Measurements from ENCODE around the gene C19orf25.
"Not testable (repeated sequence)": the region's sequence is repeated elsewhere in the genome, so short reads cannot be mapped to it uniquely, and the experiment has no call there.

C19orf25 gene

DNA sequence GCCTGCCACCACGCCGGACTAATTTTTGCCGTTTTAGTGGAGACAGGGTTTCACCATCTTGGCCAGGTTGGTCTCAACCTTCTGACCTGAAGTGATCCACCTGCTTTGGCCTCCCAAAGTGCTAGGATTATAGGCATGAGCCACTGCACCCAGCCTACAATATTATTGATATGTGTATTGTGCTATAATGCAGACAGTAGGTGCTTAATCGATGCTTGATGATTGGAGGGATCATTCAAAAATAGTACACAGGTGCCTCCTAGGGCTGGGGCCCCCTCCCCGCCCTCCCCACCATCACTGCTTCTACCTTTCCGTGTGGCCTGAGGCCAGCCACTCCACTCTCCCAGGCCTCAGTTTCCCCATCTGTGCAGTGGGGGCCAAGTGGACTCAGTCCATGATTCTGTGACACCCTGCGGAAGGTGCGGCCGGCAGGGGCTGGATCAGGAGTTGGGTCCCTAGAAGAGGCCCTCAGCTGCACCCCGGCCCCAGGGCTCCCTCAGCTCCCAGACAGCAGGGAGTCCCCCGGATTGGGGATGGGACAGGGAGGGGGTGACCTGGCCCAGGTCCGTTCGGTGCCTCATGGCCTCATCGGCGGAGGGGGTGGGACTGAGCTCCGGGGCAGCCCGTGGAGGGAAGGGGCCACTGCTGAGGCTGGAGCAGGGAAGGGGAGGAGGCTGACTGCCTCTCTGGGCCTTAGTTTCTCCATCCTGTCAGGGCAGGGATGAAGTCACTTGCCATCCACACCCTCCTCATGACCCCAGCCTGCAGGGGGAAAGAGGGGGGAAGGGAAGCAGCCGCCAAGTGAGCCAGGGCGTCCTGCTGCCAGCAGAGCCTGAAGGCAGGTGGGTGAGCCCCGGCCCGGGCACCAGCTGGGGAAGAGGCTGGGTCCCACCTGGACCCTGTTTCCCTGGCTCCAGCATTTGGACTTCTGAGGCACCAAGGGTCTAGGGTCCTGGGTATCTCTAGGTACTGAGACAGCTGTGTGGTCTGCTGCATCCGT lies 32.6 kb upstream of the C19orf25 start:
- no peak for DNase-seq

DNA sequence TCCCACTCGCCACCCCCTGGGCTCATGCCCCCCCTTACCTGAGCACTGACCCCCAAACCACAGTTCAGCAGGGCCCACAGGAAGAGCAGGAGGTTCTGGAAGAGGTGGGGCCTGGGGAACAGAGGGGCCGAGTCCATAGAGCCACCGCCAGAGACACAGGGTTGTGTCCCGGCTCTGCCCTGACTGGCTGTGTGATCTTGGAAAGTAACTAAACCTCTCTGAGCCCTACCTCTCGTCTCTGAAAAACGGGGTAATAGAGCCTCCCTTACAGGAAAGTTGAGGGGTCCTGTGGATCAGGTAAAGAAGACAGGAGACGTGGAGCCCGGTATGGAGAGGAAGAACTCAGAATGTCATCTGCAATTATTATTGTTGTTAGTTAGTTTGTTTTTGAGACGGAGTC lies 31.8 kb upstream of the C19orf25 start:
- no peak for DNase-seq

DNA sequence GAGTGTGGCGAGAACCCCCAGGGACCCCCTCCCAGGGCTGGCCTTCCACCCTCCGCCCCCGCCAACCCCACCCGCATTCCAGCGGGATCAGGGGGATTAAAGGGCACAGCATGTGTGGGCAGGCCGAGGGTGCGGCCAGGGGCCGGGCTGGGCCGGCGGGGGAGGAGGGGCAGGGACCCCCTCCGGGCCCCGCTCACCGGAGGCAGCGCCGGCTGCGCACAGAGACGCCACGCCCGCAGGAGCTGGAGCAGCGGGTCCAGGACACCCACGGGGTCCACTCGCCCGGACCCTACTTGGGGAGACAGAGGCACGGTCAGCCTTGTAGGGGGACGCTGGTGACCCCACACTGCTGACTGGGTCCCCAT lies 31.4 kb upstream of the C19orf25 start:
- DNase-seq = no peak

DNA sequence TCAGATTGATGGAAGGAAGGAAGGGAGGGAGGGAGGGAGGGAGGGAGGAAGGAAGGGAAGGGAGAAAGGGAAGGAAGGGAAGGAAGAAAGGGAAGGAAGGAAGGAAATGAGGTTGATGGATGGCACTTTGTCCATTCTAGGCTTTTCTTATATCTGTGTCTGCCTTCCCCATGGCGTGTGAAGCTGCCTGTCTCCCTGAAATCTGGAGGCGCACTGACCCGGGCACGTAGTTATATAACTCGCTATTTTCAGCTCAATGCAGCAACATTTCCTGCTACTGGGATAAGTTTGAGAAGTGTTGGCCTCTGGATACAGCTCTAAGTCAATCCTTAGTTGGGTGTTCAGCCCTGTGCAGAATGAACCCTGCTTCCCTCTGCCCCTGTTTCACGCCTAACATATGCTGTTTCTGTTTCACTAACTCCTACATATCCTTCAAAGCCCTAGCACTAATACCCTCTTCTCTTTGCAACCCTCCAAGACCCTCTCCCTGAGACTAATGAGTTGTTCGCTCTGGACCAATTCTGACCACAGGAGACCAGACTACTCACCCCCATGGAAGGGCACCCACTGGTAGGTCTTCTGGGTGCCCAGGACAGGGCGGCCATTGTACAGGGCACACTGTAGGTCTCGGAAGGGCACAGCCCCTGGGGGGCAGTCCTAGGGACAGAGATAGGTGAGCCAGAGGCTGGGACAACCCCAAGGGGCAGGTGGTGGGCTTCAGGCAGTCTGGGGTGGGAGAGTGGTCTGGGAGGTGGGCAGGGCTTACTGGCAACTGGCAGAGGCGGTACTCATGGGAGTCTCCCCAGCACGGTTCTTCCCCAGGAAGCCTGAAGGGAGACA lies 30.8 kb upstream of the C19orf25 start:
- no peak for DNase-seq

- no peak for DNase-seq
Observed at GRCh38 chr19:1508507-1508856, 29.5 kb upstream of the C19orf25 start.

GRCh38 chr19:1507763-1508506 lies 28.9 kb upstream of the C19orf25 start:
- peak; percentile 93 to 97 for DNase-seq

DNA sequence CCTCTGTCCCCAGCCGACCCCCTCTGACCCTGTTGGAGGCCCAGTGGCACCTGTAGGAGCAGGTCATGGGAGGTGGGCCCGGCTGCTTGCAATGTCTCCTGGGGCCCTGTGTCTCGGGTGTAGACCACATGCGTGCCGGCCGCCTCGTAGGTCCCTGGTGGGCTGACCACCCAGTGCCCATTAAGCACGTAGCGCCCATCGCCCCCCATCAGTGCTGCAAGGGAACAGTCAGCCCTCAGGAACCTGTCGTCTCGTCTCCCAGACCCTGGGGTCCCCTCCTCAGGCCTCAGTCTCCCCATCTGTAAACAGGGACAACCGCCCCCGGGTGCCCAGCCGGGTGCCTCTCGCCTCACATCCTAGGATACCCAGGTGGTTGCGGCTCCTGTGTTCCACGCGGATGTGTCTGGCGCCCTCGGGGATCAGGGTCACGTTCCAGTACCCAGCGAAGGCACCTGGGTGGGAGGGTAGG lies 28.2 kb upstream of the C19orf25 start:
- DNase-seq = no peak

DNA sequence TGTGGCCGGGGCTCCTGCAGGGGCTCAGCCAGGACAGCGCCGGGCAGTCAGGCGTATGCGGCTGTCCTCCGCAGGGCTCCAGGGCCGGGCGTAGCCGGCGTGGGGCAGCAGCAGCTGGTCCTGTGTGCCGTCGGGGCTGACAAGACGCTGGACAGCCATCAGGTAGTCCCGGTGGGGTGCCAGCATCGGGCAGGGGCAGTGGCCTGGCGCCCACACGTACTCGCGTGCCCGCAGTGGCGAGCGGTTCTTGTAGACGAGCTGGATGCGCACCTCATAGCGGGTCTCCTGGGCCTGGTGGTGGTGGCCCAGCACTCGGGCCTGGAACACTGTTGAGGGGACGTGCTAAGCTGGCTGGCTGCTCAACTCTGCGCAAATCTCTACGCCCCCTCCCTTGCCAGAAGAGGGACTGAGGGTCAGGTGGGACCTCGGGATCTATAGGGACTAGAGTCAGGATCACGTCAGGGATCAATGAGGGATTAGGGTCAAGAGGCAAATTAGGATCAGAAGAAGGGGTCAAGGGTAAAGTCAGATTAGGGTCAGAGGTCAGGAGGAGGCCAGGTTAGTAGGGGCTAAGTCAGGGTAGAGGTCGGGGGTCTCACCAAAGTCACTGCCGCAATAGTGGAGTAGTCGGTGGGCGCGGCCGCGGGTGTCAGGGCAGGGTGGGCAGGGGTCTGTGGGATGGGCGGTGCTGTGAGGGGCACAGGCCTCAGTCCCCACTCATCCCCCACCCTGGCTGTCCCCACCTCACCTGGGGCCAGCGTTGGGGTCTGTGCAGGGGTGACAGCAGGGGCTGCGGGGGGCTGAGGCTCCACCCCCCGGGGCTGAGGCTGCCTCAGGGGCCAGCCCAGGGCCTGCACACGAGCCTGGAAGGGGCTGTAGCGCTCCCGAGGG lies 27.2 kb upstream of the C19orf25 start:
- no peak for DNase-seq

- DNase-seq = no peak
Observed at GRCh38 chr19:1505012-1505411, 26.0 kb upstream of the C19orf25 start.

GRCh38 chr19:1503925-1504773 lies 25.1 kb upstream of the C19orf25 start:
- DNase-seq = no peak

- peak in 1 of 2 experiments; percentile 46 for DNase-seq
Observed at GRCh38 chr19:1503089-1503924, 24.3 kb upstream of the C19orf25 start.

DNA sequence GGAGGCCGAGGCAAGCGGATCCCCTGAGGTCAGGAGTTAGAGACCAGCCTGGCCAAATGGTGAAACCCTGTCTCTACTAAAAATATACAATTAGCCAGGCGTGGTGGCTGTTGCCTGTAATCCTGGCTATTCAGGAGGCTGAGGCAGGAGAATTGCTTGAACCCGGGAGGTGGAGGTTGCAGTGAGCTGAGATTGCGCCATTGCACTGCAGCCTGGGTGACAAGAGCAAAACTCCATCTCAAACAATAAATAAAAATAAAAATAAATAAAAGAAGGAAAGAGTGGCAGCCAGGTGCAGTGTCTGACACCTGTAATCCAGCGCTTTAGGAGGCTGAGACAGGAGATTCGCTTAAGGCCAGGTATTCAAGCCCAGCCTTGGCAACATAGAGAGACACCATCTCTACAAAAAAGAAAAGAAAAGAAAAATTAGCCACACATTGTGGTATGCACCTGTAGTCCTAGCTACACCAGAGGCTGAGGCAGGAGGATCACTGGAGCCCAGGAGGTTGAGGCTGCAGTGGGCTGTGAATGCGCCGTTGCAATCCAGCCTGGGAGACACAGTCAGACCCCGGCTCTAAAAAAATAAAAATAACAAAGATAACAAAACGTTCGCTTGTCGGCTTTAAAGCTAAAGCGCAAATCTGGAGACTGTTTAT lies 23.5 kb upstream of the C19orf25 start:
- DNase-seq = no peak

GRCh38 chr19:1501200-1501595 lies 22.2 kb upstream of the C19orf25 start:
- DNase-seq = no peak

DNA sequence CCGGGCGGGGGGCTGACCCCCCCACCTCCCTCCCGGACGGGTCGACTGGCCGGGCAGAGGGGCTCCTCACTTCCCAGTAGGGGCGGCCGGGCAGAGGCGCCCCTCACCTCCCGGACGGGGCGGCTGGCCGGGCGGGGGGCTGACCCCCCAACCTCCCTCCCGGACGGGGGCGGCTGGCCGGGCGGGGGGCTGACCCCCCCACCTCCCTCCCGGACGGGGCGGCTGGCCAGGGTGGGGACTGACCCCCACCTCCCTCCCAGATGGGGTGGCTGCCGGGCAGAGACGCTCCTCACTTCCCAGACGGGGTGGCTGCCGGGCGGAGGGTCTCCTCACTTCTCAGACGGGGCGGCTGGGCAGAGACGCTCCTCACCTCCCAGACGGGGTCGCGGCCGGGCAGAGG lies 20.2 kb upstream of the C19orf25 start:
- not testable (repeated sequence) for DNase-seq

DNA sequence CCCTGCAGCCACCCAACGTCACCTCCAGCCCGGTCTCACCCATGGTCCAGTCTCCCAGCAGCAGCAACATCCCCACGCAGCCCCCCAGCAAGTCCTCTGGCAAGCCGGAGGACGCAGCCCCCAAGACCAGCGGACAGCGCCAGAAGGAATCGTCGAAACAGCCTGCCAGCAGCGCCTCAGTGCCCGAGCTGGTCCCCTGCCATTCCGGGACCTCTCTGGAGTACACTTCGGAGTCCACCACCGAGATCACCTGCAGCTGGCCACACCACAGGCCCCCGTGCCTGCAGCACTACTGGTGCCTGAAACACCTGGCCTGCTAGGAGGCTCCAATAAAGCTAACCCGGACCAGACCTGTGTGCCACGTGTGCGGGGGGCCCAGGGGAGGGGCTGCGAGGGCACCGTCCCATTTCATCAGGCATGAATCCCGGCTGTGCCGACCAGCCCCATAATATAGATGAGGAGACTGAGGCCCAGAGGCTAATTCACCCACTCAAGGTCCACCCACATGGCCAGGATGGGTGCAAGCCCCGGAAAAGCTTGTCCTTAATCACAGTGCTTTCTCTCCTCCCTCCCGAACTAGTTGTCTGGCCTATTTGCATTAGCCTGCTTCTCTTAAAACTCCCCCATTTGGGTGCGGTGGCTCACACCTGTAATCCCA lies 18.7 kb upstream of the C19orf25 start:
- DNase-seq = no peak

DNA sequence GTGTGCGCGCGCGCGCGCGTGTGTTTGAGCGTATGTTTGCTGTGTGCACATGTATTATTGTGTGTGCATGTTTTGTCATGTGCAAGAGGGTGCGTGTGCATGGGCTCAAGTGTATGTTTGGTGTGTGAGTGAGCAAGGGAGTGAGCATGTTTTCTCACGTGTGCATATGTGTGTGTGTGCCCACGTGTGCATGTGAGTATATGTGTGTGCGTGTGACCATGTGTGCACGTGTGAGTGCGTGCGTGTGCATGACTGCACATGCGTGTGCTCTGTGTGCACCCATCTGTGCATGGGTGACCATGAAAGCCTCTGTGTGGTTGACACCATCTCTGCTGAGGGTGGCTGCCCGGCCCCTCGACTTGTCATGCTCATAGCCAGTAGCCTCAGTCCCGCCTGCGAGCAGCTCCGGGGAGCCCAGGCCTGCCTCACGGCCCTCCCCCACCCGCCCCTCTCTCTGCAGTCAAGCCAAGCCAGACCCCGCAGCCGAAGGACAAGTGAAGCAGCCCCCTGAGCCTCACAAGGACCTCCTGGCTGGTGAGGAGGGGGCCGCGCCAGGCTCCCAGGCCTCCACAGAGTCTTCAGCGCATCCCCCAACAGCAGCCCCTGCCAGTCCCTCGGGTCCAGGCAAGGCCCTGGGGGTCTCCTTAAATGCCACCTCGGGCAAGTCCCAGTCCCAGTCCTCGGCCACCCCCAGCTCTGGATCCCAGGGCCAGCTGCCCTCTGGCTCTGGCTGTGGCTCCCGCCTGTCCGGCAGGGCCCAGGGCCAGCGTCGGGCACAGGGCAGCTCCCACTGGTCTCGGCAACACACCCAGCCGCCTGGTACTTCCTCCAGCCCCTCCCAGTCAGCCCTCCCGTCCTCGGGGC lies 17.9 kb upstream of the C19orf25 start:
- DNase-seq = no peak

DNA sequence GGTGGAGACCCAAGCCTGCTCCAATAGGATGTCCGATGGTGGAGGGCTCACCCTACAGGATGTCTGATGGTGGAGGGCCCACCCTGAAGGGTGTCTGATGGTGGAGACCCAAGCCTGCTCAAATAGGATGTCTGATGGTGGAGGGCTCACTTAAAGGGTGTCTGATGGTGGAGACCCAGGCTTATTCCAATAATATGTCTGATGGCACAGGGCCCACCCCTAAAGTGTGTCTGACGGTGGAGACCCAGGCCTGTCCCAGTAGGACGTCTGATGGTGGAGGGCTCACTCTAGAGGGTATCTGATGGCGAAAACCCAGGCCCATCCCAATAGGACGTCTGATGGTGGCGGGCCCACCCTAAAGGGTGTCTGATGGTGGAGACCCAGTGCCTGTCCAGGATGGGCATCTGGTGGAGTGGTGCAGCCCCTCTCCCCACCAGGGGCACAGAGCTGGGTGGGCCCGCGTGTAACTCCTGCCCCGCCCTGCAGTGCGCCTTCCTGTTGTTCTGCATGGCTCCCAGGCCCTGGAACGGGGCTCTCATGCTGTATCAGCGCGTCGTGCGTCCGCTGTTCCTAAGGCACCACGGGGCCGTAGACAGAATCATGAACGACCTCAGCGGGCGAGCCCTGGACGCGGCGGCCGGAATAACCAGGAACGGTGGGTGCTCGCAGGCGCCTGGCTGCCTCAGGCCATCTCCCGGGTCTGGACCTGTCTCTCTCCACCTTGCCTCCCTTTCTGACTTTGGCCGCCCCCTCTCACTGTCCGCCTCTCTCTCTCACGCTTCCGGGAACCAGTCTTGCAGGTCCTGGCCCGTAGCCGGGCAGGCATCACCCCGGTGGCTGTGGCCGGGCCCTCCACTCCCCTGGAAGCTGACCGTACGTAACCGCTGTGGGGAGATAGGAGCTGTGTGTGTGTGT lies 17.0 kb upstream of the C19orf25 start:
- no peak for DNase-seq

Data from SHP77 (cell line).